MM.1S (cell line): ENCODE measurements around the gene PIK3C2G.

Experiments used
- DNase-seq: peaks from one replicate; pipeline ENCODE4 v3.0.0-alpha.2; 2015
- H2AFZ ChIP-seq: fragments of 300-600 bp; sonication (generic); 2 replicates; pipeline ENCODE4 v1.6.0; 2016; ENCODE audit warnings: antibody characterized with exemption, low read length
- H3F3A ChIP-seq: fragments of 300-600 bp; sonication (generic); 2 replicates; pipeline ENCODE4 v1.6.1; 2016; ENCODE audit warnings: mild to moderate bottlenecking, antibody characterized with exemption, low read length, moderate library complexity, mixed read lengths; ENCODE audit not compliant: insufficient read depth
- H3K27ac ChIP-seq: fragments of 300-600 bp; sonication (generic); 2 replicates; pipeline ENCODE4 v1.5.1; 2016; ENCODE audit warnings: mild to moderate bottlenecking, low read length
- H3K27me3 ChIP-seq: fragments of 300-600 bp; sonication (generic); replicated peaks from 2 replicates; pipeline ENCODE4 v1.6.0; 2016; ENCODE audit warnings: low read length; ENCODE audit not compliant: insufficient read depth
- H3K36me3 ChIP-seq: fragments of 300-600 bp; sonication (generic); replicated peaks from 2 replicates; pipeline ENCODE4 v1.6.1; 2016; ENCODE audit warnings: mild to moderate bottlenecking, low read length, mixed read lengths; ENCODE audit not compliant: insufficient read depth
- H3K4me1 ChIP-seq: fragments of 300-600 bp; sonication (generic); 2 replicates; pipeline ENCODE4 v1.6.1; 2016; ENCODE audit warnings: low read length, mixed read lengths
- H3K4me2 ChIP-seq: fragments of 300-600 bp; sonication (generic); 2 replicates; pipeline ENCODE4 v1.6.0; 2016; ENCODE audit warnings: low read depth, low read length
- H3K4me3 ChIP-seq: fragments of 300-600 bp; sonication (generic); 2 replicates; pipeline ENCODE4 v1.5.1; 2016; ENCODE audit warnings: low read length, mixed read lengths
- H3K79me2 ChIP-seq: fragments of 300-600 bp; sonication (generic); 2 replicates; pipeline ENCODE4 v1.6.1; 2016; ENCODE audit warnings: mixed run types, low read length, mixed read lengths
- H3K9ac ChIP-seq: fragments of 300-600 bp; sonication (generic); 2 replicates; pipeline ENCODE4 v1.6.1; 2016; ENCODE audit warnings: low read length, mixed read lengths
- H3K9me2 ChIP-seq: fragments of 300-600 bp; sonication (generic); replicated peaks from 2 replicates; pipeline ENCODE4 v1.6.1; 2016; ENCODE audit warnings: mild to moderate bottlenecking, low read length, mixed read lengths; ENCODE audit not compliant: insufficient read depth
- H3K9me3 ChIP-seq: fragments of 300-600 bp; sonication (generic); replicated peaks from 2 replicates; pipeline ENCODE4 v1.6.1; 2016; ENCODE audit warnings: mild to moderate bottlenecking, low read length, mixed read lengths; ENCODE audit not compliant: insufficient read depth
- H4K20me1 ChIP-seq: fragments of 300-600 bp; sonication (generic); 2 replicates; pipeline ENCODE4 v1.6.1; 2016; ENCODE audit warnings: mild to moderate bottlenecking, low read length, moderate library complexity, mixed read lengths; ENCODE audit not compliant: insufficient read depth
- CTCF ChIP-seq: fragments of 300-600 bp; sonication (generic); IDR thresholded peaks from 2 replicates; pipeline ENCODE4 v1.5.1; 2016; ENCODE audit warnings: antibody characterized with exemption, low read length, mixed read lengths
- EZH2 ChIP-seq: fragments of 300-600 bp; sonication (generic); optimal IDR thresholded peaks from 2 replicates; pipeline ENCODE3; 2017; ENCODE audit warnings: low read depth, mild to moderate bottlenecking, antibody characterized with exemption, low read length, mixed read lengths
- EZH2phosphoT487 ChIP-seq: fragments of 300-600 bp; sonication (generic); IDR thresholded peaks from 2 replicates; pipeline ENCODE4 v1.6.1; 2018; ENCODE audit warnings: antibody characterized with exemption, low read length

The PIK3C2G gene

GRCh38 chr12:18275981-18276380 is 14.7 kb downstream of the PIK3C2G start:
- Histone ChIP-seq H3K9ac (no peak overlapping the region), H3K9me3 (no peaks in the 10 kb centered on the region), H3K9me2 (no peaks in the 10 kb centered on the region), H3F3A (no peaks in the 10 kb centered on the region), H3K4me2 (no peak overlapping the region), H3K79me2 (no peaks in the 10 kb centered on the region), H3K4me3 (no peak overlapping the region), H3K27me3 (no peaks in the 10 kb centered on the region), H2AFZ (no peak overlapping the region), H4K20me1 (no peaks in the 10 kb centered on the region), H3K27ac (no peak overlapping the region), H3K36me3 (no peaks in the 10 kb centered on the region), H3K4me1 (no peaks in the 10 kb centered on the region)
- TF ChIP-seq CTCF (no peak), EZH2 (no peak), EZH2phosphoT487 (no peak)
- DNase-seq, result no peak

GRCh38 chr12:18277196-18277595 is 15.9 kb downstream of the PIK3C2G start:
- Histone ChIP-seq H3K9me3 (no peaks in the 10 kb centered on the region), H3K27ac (no peak overlapping the region), H3K9me2 (no peaks in the 10 kb centered on the region), H3K27me3 (no peaks in the 10 kb centered on the region), H3K9ac (no peak overlapping the region), H2AFZ (no peak overlapping the region), H4K20me1 (no peaks in the 10 kb centered on the region), H3K4me1 (no peaks in the 10 kb centered on the region), H3K79me2 (no peaks in the 10 kb centered on the region), H3K36me3 (no peaks in the 10 kb centered on the region), H3F3A (no peaks in the 10 kb centered on the region), H3K4me2 (no peak overlapping the region), H3K4me3 (no peak overlapping the region)
- TF ChIP-seq EZH2phosphoT487, result no peak
- TF ChIP-seq EZH2, result no peak
- no peak for TF ChIP-seq CTCF
- no peak for DNase-seq

GRCh38 chr12:18280728-18281127 is 19.4 kb downstream of the PIK3C2G start:
- no peaks in the 10 kb centered on the region for H3K9me2 ChIP-seq
- H3K27me3 ChIP-seq, result no peaks in the 10 kb centered on the region
- no peaks in the 10 kb centered on the region for H3K79me2 ChIP-seq
- H2AFZ ChIP-seq, result no peak overlapping the region
- no peak overlapping the region for H3K9ac ChIP-seq
- H3K4me2 ChIP-seq, result no peak overlapping the region
- no peaks in the 10 kb centered on the region for H3K36me3 ChIP-seq
- no peaks in the 10 kb centered on the region for H3K9me3 ChIP-seq
- H3K4me3 ChIP-seq, result no peak overlapping the region
- H3F3A ChIP-seq, result no peaks in the 10 kb centered on the region
- H3K4me1 ChIP-seq, result no peaks in the 10 kb centered on the region
- H4K20me1 ChIP-seq, result no peaks in the 10 kb centered on the region
- DNase-seq, result no peak
- no peak overlapping the region for H3K27ac ChIP-seq
- no peak for TF ChIP-seq EZH2
- TF ChIP-seq CTCF, result no peak
- TF ChIP-seq EZH2phosphoT487, result no peak
